IPS-11a (cell line): Measurements from ENCODE around the gene JARID2.

ENCODE experiments used
- H3K4me3 ChIP-seq: one replicate; pipeline ENCODE4 v1.5.1; 2013; ENCODE audit warnings: low read depth, low read length, control low read depth

The JARID2 gene

DNA sequence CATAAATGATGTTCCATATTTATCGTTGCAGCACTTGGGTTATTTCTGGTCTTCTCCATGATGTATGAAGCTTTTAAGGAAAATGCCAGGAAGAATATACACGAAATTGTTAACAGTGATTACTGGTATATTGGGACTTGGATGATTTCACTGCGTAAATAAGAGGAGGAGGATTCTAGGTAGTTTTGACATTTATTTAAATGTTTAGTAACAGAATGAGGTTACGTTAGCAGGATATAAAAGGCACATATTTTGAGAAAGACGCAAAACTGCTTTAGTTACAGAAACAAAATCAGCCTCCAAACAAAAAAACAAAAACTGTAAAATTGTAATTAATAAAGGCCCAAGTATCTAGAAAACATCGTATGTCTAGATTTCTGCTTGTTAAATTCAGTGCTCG, 147.7 kb downstream of the JARID2 start:
- no peak overlapping the region for H3K4me3 ChIP-seq

DNA sequence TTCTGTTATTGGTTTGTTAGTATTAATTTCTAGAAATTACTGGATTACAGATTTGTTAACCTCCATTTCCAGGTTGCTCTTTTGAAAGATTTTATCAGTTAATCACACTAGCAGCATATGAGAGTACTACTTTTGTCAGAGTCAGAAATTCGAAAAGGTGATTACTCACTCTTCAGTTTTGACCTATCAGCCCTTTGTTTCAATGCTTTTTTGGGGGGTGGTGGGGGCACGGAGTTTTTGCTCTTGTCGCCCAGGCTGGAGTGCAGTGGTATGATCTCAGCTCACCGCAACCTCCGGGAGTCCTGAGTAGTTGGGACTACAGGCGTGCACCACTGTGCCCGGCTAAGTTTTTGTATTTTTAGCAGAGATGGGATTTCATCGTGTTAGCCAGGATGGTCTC, 149.2 kb downstream of the JARID2 start:
- no peak overlapping the region for H3K4me3 ChIP-seq

DNA sequence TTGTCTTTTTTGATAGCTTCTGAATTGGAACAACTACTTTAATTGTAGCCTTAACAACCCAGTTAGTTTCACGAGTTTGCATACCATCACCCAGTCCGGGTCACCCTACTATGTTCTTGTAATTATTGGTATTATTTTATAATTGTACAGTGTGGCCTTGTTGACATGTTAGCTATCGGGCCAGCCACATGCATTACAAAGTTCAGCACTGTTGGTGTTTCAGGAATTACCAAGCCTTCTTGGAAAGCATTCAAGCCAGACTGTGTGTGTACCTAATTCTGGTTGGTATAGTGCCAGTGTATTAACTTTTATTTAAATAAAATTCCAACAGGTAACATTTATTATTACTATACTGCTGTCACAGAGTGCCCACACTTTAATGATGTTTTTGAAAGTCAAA, 150.9 kb downstream of the JARID2 start:
- no peak overlapping the region for H3K4me3 ChIP-seq

GRCh38 chr6:15398633-15399275, 152.9 kb downstream of the JARID2 start:
- H3K4me3 ChIP-seq, result no peak overlapping the region

DNA sequence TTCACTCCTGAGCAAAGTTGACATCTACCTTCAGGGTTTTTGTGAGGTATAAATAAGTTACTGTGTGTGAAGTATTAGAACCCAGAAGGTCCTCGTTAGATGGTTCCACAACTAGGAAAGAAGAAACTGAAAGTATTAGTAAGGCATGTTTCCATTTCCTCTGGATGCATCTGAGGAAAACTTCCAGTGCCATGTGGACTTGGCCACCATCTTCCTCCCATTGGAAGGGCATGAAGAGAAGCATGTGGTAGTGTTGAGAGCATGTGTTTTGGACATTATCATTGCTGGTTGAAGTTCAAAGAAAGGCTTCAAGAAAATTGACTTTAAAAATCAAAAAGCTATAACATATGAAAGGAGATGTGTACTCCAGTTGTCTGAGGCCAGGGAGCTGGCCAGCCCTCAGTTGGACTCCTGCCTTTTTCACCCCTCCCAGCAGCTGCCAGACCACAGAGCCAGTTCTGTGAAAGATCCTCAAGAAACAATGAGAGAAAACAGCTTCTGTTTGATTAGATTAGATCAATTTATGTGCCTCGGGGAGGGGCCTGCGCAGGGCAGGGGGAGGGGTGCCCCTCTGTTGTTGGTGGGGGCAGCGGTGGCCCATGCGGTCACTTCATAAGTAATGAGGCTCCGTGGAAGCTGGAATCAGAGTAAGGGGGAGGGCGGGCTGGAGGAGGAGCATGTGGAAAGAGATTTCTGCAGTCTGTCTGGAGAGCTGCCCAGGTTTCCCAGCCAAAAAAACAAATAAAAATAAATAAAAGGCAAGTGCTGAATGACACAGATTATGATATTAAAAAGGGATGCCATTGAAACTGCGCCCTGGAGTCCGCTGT, 154.0 kb downstream of the JARID2 start:
- no peak overlapping the region for H3K4me3 ChIP-seq

- H3K4me3 ChIP-seq, result no peak overlapping the region
Observed at GRCh38 chr6:15400572-15401004, 154.7 kb downstream of the JARID2 start.

DNA sequence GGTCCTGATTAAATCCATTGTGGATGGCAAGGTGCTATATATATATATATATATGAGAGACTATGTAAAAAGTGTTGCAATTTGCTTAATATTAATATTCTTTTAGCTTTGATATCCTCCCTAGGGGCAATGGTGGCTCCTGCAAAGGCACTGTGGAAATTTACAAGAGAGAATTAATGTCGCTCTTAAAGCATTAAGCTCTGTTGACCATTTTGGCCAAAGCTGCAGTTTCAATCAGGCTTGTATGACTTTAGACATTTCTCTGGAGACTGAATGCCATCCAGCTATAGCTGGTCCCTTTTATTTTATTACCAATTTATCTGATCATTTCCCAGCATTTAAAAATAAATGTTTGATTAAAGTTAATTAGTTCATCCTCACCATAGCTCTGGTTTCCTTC, 155.3 kb downstream of the JARID2 start:
- no peak overlapping the region for H3K4me3 ChIP-seq

DNA sequence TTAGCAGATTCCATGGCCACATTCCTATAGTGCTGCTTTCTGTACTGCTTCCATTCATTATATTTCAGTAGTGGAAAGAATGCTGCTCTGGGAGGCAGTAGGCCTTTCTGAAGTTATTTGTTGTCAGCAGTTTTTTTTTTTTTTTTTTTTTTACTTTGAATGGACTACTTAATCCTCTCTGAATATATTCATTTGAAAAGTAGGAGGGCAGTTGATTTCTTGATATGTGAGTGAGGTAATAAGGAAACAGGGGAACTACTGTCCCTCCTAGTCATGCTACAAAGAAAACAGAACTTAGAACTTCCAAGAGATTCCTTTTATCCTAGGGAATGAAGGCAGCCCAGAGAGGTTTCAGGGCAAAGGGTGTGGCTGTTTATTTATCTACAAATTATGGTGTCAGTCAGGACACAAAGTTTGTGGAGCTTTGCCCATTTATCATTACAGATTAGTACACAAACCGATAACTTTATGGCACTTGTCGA, 155.9 kb downstream of the JARID2 start:
- no peak overlapping the region for H3K4me3 ChIP-seq

- no peak overlapping the region for H3K4me3 ChIP-seq
Observed at GRCh38 chr6:15402406-15403045, 156.7 kb downstream of the JARID2 start.

- H3K4me3 ChIP-seq, result no peak overlapping the region
Observed at GRCh38 chr6:15403094-15403755, 157.4 kb downstream of the JARID2 start.

- H3K4me3 ChIP-seq, result no peak overlapping the region
Observed at GRCh38 chr6:15404685-15404980, 158.8 kb downstream of the JARID2 start.

DNA sequence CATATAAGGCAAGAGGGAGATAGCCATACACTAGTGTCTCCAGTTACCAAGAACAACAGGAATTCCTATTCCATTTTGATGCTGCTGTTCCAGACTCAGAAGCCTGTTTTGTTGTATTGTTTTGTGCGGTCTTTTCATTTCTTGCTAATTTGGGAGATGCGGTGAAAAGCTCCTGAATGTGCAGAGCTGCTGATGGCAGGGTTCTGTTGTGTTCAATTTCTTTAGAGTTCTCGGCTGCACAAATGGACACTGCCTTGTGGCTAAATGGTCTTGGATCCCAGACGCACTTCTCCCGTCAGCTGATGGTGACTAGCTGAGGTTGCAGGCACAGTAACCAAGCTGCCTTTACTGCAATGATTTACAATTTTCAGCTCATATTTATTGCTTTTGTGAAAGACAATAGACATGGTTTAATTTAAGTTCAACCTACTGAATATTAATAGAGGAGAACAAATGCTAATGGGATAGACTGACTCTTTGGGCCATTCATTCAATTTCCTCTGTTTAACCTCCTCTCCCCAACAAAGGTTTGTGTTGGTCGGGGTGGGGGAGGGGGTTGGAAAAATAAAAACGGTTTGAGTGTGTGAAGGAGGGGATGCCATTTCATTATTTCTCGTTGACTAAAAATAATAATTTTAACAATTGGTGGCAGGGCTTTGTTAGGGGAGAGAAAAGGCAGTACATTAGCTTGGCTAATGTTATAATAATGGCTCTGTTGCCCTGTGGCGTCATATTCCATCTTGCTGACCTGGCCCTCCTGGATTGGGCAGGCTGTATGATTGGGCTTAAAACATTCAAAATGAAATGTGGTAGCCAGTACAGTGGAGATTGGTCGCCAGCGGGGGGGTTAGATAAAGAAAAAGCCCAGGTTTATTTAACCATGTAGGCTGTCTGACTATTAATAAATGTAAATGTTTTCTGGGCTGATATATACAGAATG, 159.5 kb downstream of the JARID2 start:
- H3K4me3 ChIP-seq, result no peak overlapping the region

DNA sequence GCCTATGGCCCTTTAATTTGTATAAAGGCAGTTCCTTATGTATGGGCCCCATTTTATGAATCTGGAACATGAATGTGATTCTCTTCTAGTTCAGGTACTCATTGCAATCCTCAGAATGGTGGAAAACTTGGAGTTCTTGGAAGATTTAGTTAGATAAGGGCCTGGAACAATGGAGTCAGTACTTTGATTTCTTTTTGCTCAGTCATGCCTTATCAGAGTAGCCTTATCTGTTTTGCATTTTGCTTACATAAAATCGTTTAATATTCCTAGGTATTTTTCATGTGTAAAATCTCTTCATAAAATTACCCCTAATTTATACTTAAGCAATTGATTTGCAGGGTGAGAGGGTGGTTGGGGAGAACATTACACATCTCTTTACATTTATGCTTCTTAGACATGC, 160.6 kb downstream of the JARID2 start:
- no peak overlapping the region for H3K4me3 ChIP-seq

GRCh38 chr6:15408008-15408407, 162.1 kb downstream of the JARID2 start:
- no peak overlapping the region for H3K4me3 ChIP-seq

GRCh38 chr6:15408758-15409157, 162.9 kb downstream of the JARID2 start:
- no peak overlapping the region for H3K4me3 ChIP-seq

DNA sequence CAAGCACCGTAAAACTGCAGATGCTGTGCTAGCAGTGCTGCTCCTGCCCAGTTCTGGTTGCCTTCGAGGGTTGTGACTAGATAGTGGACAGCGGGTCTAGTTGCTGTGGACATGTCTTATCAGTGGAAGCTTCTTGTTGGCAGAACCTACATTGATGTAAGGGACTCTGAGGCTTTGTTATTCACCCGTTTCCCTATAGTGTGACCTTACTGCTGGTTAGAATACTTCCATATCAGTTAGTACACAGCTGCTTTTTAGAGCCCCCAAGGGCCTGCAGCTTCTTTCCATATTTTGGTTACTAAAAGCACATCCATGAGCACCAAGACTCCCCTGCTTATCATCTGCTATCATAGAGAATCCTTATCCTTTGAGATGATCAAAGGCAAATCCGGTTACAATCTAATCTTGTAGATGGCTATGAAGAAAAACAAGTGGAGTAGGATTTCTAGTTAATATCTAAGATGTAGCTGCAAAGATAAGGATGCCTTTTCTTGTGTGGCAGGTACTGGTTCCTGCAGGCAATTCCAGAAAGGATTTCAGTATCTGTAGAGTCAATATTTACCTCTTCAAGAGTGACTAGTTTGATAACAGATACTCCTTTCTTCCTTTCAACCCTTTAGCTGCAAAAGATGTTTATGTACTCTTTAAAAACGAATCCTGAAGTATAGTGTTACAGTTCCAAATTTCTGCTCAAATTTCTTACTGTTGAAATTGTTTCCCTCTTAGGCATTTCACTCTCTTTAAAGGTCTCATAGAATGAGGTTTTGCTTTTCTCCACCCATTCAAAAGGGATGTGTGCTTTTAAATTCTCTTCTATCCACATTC, 163.6 kb downstream of the JARID2 start:
- no peak overlapping the region for H3K4me3 ChIP-seq

- H3K4me3 ChIP-seq, result no peak overlapping the region
Observed at GRCh38 chr6:15410126-15410391, 164.2 kb downstream of the JARID2 start.

DNA sequence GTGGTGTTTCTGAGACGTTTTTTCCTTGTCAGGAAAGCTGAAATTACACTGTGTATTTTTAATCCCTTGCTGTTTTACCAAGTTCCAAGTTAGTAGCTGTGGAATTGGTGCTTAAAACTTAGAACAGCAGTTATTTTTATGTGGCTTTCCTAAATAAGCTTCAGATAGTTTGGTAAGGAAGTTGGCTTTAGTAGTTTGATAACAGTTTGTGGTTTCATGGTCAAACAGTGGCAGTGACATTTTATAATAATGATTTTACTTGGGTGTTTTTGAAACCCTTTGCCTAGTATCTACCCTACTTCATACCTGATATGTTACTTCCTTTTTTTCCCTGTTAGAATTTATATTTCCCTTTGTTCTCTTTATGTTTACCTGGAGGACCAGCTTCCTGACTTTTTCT, 164.9 kb downstream of the JARID2 start:
- no peak overlapping the region for H3K4me3 ChIP-seq

- H3K4me3 ChIP-seq, result no peak overlapping the region
Observed at GRCh38 chr6:15411766-15412165, 165.9 kb downstream of the JARID2 start.

- H3K4me3 ChIP-seq, result no peak overlapping the region
Observed at GRCh38 chr6:15412767-15413166, 166.9 kb downstream of the JARID2 start.
